Measurements from ENCODE around the gene CUEDC1.
A peak's percentile ranks its signal among the peaks of the same experiment; 100 is the strongest.

Gene CUEDC1

GRCh38 chr17:57860414-57860999, 94.7 kb downstream of the CUEDC1 start:
- Histone ChIP-seq H3K27ac (replicated peaks) (peak overlapping the region; percentile 84), H3K4me3 (replicated peaks; ENCODE audit: insufficient read depth, low read length) (no peak overlapping the region), H3K27me3 (ENCODE audit: insufficient read depth, poor library complexity, severe bottlenecking) (no peaks in the 10 kb centered on the region)
- TF ChIP-seq GABPA (IDR thresholded peaks at IDR 0.05; ENCODE audit: low read depth): no peak
- DNase-seq (ENCODE audit: low read depth in 1 of 2, low spot score in 1 of 2): no peak

DNA sequence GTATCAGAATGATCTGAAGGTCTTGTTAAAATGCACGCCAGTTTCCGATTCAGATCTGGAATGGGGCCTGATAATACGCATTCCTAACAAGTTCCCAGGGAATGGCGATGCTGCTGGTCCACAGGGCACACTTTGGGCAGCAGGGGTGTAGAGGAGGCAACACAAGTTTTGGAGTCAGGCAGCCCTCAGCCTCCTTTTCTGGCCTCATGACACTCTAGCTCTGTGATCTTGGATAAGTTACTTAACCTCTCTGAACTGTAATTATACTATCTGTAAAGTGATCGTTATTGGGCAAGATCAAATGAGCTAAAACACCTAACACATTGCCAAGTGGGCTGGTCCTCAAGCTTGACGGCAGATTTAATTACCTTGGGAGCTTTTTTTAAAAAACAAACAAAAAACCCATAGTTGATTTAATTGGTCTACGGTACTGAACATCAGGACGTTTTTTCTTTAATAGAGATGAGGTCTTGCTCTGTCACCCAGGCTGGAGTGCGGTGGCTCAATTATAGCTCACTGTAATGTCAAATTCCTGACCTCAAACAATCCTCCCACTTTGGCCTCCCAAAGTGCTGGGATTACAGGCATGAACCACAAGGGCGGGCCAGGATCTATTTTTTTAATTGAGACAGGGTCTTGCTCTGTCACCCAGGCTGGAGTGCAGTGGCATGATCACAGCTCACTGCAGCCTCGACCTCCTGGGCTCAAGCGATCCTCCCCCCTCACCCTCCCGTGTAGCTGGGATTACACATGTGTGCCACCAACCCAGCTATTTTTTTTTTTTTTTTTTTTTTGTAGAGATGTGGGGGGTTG, 95.4 kb downstream of the CUEDC1 start:
- Histone ChIP-seq H3K4me3 (replicated peaks; ENCODE audit: insufficient read depth, low read length) (no peak overlapping the region), H3K27me3 (ENCODE audit: insufficient read depth, poor library complexity, severe bottlenecking) (no peaks in the 10 kb centered on the region), H3K27ac (replicated peaks) (no peak overlapping the region; the same call in 1 of the 2 replicates)
- TF ChIP-seq POLR2AphosphoS5 (IDR thresholded peaks at IDR 0.05; ENCODE audit: low read depth): no peak
- TF ChIP-seq GABPA (IDR thresholded peaks at IDR 0.05; ENCODE audit: low read depth): no peak
- no peak for TF ChIP-seq SPI1 (IDR thresholded peaks at IDR 0.05; ENCODE audit: borderline replicate concordance, low read depth)
- TF ChIP-seq, protein P1, sequence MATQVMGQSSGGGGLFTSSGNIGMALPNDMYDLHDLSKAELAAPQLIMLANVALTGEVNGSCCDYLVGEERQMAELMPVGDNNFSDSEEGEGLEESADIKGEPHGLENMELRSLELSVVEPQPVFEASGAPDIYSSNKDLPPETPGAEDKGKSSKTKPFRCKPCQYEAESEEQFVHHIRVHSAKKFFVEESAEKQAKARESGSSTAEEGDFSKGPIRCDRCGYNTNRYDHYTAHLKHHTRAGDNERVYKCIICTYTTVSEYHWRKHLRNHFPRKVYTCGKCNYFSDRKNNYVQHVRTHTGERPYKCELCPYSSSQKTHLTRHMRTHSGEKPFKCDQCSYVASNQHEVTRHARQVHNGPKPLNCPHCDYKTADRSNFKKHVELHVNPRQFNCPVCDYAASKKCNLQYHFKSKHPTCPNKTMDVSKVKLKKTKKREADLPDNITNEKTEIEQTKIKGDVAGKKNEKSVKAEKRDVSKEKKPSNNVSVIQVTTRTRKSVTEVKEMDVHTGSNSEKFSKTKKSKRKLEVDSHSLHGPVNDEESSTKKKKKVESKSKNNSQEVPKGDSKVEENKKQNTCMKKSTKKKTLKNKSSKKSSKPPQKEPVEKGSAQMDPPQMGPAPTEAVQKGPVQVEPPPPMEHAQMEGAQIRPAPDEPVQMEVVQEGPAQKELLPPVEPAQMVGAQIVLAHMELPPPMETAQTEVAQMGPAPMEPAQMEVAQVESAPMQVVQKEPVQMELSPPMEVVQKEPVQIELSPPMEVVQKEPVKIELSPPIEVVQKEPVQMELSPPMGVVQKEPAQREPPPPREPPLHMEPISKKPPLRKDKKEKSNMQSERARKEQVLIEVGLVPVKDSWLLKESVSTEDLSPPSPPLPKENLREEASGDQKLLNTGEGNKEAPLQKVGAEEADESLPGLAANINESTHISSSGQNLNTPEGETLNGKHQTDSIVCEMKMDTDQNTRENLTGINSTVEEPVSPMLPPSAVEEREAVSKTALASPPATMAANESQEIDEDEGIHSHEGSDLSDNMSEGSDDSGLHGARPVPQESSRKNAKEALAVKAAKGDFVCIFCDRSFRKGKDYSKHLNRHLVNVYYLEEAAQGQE (IDR thresholded peaks at IDR 0.05; ENCODE audit: insufficient replicate concordance, low read depth): no peak
- no peak for DNase-seq (ENCODE audit: low read depth in 1 of 2, low spot score in 1 of 2)

DNA sequence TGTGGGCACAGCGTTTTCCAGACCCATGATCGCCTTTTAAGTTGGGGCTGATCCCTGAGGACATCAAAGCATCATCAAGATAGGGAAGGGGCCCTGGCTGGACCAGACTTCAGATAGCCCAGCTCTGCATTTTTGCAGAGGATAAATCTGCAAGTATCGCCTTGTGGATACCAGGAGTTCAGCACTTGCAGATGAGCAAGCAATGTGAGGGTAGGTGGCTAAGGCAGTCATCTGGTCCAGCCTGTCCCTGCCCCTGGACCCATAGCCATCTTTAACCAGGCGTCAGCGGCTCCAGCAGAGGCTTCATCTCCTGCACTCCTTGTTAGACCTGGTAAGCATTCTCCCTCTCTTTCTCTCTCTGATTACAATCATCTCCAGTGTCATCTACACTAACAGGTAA, 96.4 kb downstream of the CUEDC1 start:
- no peak for DNase-seq (ENCODE audit: low read depth in 1 of 2, low spot score in 1 of 2)
- TF ChIP-seq GABPA (IDR thresholded peaks at IDR 0.05; ENCODE audit: low read depth) (no peak), POLR2AphosphoS5 (IDR thresholded peaks at IDR 0.05; ENCODE audit: low read depth) (no peak), SPI1 (IDR thresholded peaks at IDR 0.05; ENCODE audit: borderline replicate concordance, low read depth) (no peak)
- TF ChIP-seq, protein P1 (IDR thresholded peaks at IDR 0.05; ENCODE audit: insufficient replicate concordance, low read depth): no peak
- TF ChIP-seq, protein P2, sequence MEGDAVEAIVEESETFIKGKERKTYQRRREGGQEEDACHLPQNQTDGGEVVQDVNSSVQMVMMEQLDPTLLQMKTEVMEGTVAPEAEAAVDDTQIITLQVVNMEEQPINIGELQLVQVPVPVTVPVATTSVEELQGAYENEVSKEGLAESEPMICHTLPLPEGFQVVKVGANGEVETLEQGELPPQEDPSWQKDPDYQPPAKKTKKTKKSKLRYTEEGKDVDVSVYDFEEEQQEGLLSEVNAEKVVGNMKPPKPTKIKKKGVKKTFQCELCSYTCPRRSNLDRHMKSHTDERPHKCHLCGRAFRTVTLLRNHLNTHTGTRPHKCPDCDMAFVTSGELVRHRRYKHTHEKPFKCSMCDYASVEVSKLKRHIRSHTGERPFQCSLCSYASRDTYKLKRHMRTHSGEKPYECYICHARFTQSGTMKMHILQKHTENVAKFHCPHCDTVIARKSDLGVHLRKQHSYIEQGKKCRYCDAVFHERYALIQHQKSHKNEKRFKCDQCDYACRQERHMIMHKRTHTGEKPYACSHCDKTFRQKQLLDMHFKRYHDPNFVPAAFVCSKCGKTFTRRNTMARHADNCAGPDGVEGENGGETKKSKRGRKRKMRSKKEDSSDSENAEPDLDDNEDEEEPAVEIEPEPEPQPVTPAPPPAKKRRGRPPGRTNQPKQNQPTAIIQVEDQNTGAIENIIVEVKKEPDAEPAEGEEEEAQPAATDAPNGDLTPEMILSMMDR (IDR thresholded peaks at IDR 0.05; ENCODE audit: insufficient read depth, low read length): no peak
- no peak overlapping the region for H3K27ac ChIP-seq (replicated peaks)
- H3K4me3 ChIP-seq (replicated peaks; ENCODE audit: insufficient read depth, low read length): no peak overlapping the region
- no peaks in the 10 kb centered on the region for H3K27me3 ChIP-seq (ENCODE audit: insufficient read depth, poor library complexity, severe bottlenecking)

- no peak overlapping the region for H3K4me3 ChIP-seq (replicated peaks; ENCODE audit: insufficient read depth, low read length)
- no peak overlapping the region for H3K27ac ChIP-seq (replicated peaks)
- TF ChIP-seq, protein P2 (IDR thresholded peaks at IDR 0.05; ENCODE audit: insufficient read depth, low read length): no peak
- TF ChIP-seq GABPA (IDR thresholded peaks at IDR 0.05; ENCODE audit: low read depth) (no peak), POLR2AphosphoS5 (IDR thresholded peaks at IDR 0.05; ENCODE audit: low read depth) (no peak), SPI1 (IDR thresholded peaks at IDR 0.05; ENCODE audit: borderline replicate concordance, low read depth) (no peak)
- TF ChIP-seq, protein P1 (IDR thresholded peaks at IDR 0.05; ENCODE audit: insufficient replicate concordance, low read depth): no peak
- H3K27me3 ChIP-seq (ENCODE audit: insufficient read depth, poor library complexity, severe bottlenecking): no peaks in the 10 kb centered on the region
- DNase-seq (ENCODE audit: low read depth in 1 of 2, low spot score in 1 of 2): no peak
Observed at GRCh38 chr17:57856792-57857620, 98.2 kb downstream of the CUEDC1 start.

Data from HL-60 (cell line).